Activated naive CD8-positive, alpha-beta T cell treated with anti-CD3 and anti-CD28 coated beads, Interleukin-2, amount 50 U/mL, for 24 hours (primary cell): ENCODE measurements around the gene SMPD4.
"Not testable (repeated sequence)": the region's sequence is repeated elsewhere in the genome, so short reads cannot be mapped to it uniquely, and the experiment has no call there.

Source experiments
- ATAC-seq: fragments of 150-1000 bp; cut with Tn5 transposase; one replicate; pipeline ENCODE4 v1.10.0; 2021
- DNase-seq: peaks from one replicate; pipeline ENCODE4 v3.0.0; 2021
- H3K27ac Mint-ChIP-seq: one replicate; pipeline ENCODE4 v1.8.0; 2021; ENCODE audit warnings: mild to moderate bottlenecking, mixed read lengths
- H3K27me3 Mint-ChIP-seq: one replicate; pipeline ENCODE4 v1.8.0; 2021; ENCODE audit warnings: mixed read lengths
- H3K36me3 Mint-ChIP-seq: one replicate; pipeline ENCODE4 v1.8.0; 2021; ENCODE audit warnings: low read depth, mixed read lengths
- H3K4me1 Mint-ChIP-seq: one replicate; pipeline ENCODE4 v1.8.0; 2021; ENCODE audit warnings: mixed read lengths
- H3K4me3 Mint-ChIP-seq: one replicate; pipeline ENCODE4 v1.8.0; 2021; ENCODE audit warnings: mild to moderate bottlenecking, moderate library complexity, mixed read lengths
- H3K9me3 Mint-ChIP-seq: one replicate; pipeline ENCODE4 v1.8.0; 2021; ENCODE audit warnings: mixed read lengths

Gene SMPD4

GRCh38 chr2:130181325-130181879 lies at the start of gene SMPD4:
TSS of gene SMPD4 (minus strand) at chr2:130181602. CDS start at chr2:130176592, 5,010 bp downstream.
- Mint-ChIP-seq H3K9me3 (no peaks in the 10 kb centered on the region), H3K36me3 (peaks cover 14% of the 10 kb centered on the region), H3K27me3 (no peaks in the 10 kb centered on the region), H3K27ac (peak within 1 kb of the TSS; percentile 92), H3K4me1 (peaks cover 23% of the 10 kb centered on the region), H3K4me3 (peak within 1 kb of the TSS; percentile 93)
- ATAC-seq (peak; percentile 69), DNase-seq (peak; percentile 98)

- not testable (repeated sequence) for H3K9me3 Mint-ChIP-seq, ATAC-seq, H3K4me1 Mint-ChIP-seq, H3K4me3 Mint-ChIP-seq, DNase-seq, H3K36me3 Mint-ChIP-seq, H3K27ac Mint-ChIP-seq
- H3K27me3 Mint-ChIP-seq: peaks cover 10% of the 10 kb centered on the region
Measured at GRCh38 chr2:130230907-130231306, 49.5 kb upstream of the SMPD4 start.

DNA sequence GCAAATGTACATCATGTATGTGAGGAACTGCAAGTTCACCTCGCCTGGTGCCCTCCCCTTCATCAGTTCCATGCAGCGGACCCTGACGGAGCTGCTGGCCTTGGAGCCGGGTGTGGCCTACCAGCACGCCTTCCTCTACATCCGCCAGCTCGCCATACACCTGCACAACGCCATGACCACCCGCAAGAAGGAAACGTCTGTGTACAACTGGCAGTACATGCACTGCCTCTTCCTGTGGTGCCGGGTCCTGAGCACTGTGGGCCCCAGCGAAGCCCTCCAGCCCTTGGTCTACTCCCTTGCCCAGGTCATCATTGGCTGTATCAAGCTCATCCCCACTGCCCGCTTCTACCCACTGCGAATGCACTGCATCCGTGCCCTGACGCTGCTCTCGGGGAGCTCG lies 49.0 kb upstream of the SMPD4 start:
- H3K4me3 Mint-ChIP-seq, DNase-seq, ATAC-seq, H3K4me1 Mint-ChIP-seq, H3K9me3 Mint-ChIP-seq, H3K36me3 Mint-ChIP-seq, H3K27ac Mint-ChIP-seq: not testable (repeated sequence)
- H3K27me3 Mint-ChIP-seq: peaks cover 10% of the 10 kb centered on the region

- peak; percentile 38 for ATAC-seq
- not testable (repeated sequence) for H3K4me1 Mint-ChIP-seq, H3K9me3 Mint-ChIP-seq, H3K27ac Mint-ChIP-seq, H3K36me3 Mint-ChIP-seq, H3K4me3 Mint-ChIP-seq
- H3K27me3 Mint-ChIP-seq: peaks cover 10% of the 10 kb centered on the region
- DNase-seq: peak; percentile 20
Measured at GRCh38 chr2:130229161-130229510, 47.7 kb upstream of the SMPD4 start.

- not testable (repeated sequence) for H3K4me1 Mint-ChIP-seq, H3K4me3 Mint-ChIP-seq, H3K9me3 Mint-ChIP-seq, DNase-seq, ATAC-seq, H3K27ac Mint-ChIP-seq, H3K36me3 Mint-ChIP-seq
- peaks cover 10% of the 10 kb centered on the region for H3K27me3 Mint-ChIP-seq
Measured at GRCh38 chr2:130228467-130229160, 47.2 kb upstream of the SMPD4 start.

DNA sequence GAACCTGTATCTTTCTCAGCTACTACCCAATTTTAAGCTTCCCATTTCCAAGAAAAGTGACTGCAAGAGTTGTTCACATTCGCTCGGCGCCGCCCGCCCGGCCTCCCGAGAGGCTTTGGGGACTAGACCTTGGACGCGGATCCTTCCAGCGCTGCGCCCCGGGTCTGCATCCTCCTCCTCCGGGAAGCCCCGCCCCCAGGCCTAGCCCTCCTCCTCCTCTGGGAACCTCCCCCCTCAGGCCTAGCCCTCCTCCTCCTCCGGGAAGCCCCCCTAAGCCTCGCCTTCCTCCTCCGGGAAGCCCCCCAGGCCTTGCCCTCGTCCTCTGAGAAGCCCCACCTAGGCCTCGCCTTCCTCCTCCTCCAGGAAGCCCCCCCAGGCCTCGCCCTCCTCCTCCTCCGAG lies 46.6 kb upstream of the SMPD4 start:
- not testable (repeated sequence) for DNase-seq, H3K9me3 Mint-ChIP-seq, H3K4me1 Mint-ChIP-seq, ATAC-seq, H3K4me3 Mint-ChIP-seq, H3K27ac Mint-ChIP-seq, H3K36me3 Mint-ChIP-seq
- peaks cover 10% of the 10 kb centered on the region for H3K27me3 Mint-ChIP-seq

DNA sequence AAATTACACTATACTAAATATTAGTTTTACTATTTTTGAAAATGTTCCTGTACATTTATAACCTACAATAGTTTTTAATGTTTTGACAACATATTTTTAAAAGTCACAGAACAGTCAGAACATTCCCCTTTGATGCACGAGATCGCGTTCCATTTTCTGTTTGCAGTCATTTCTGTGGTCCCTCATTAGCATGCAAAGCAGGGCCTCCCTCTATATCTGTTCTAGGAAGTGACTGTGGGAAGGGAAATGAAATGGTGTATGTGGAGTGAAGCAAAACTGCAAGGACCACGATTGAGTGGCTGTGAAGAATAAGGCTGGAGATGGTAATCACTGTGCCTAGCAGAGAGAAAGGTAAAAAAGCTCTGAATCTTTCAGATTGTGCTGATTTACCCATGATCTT lies 41.1 kb upstream of the SMPD4 start:
- not testable (repeated sequence) for H3K9me3 Mint-ChIP-seq, H3K27ac Mint-ChIP-seq, H3K4me3 Mint-ChIP-seq, H3K36me3 Mint-ChIP-seq, DNase-seq, H3K4me1 Mint-ChIP-seq
- peak; percentile 76 for ATAC-seq
- peaks cover 15% of the 10 kb centered on the region for H3K27me3 Mint-ChIP-seq

- not testable (repeated sequence) for DNase-seq, H3K4me1 Mint-ChIP-seq, ATAC-seq, H3K9me3 Mint-ChIP-seq, H3K4me3 Mint-ChIP-seq, H3K36me3 Mint-ChIP-seq, H3K27ac Mint-ChIP-seq
- peaks cover 22% of the 10 kb centered on the region for H3K27me3 Mint-ChIP-seq
Measured at GRCh38 chr2:130220505-130220904, 39.1 kb upstream of the SMPD4 start.

DNA sequence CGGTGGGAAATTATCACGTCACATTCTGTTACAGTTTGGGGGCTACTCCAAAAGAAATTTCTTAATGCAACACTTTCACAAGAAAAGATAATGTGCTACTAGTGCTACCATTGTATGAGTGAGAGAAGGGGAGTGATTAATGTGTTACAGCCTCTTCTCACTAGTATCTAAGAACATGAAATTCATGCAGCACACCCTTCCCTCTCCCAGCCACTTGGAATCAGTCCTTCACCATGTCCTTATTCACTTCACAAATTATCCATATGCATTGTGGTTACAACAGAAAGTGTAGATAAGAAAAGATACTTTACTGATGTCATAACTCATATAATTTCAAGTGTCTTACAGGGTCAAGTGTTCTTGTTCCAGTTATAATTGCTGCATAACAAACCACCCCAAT lies 37.7 kb upstream of the SMPD4 start:
- not testable (repeated sequence) for H3K4me1 Mint-ChIP-seq, H3K4me3 Mint-ChIP-seq, H3K36me3 Mint-ChIP-seq, ATAC-seq, H3K9me3 Mint-ChIP-seq, DNase-seq, H3K27ac Mint-ChIP-seq
- H3K27me3 Mint-ChIP-seq: peaks cover 29% of the 10 kb centered on the region

DNA sequence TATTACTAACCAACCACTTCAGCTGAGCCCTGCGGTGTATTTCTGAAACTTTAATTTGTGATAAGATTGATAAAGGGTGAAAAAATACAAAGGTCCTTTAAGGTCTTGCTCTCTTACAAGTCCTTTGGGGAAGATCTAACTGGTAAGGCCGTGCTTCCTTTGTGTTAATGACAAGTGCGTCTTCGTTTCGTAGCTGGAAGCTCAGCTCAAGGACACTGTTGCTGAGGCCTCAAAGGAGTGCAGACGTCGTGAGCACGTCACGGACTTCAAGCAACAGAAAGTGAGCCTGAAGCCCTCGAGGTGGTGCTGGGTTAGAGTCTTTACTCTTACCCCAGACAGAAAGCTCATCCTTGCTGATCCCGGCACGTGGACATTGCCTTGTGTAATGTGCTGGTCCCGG lies 25.6 kb upstream of the SMPD4 start:
- not testable (repeated sequence) for H3K9me3 Mint-ChIP-seq, H3K4me3 Mint-ChIP-seq, H3K4me1 Mint-ChIP-seq, H3K36me3 Mint-ChIP-seq, H3K27ac Mint-ChIP-seq, ATAC-seq, H3K27me3 Mint-ChIP-seq, DNase-seq

GRCh38 chr2:130203150-130203549 lies 21.7 kb upstream of the SMPD4 start:
- not testable (repeated sequence) for H3K9me3 Mint-ChIP-seq, DNase-seq, H3K4me1 Mint-ChIP-seq, H3K27me3 Mint-ChIP-seq, ATAC-seq, H3K27ac Mint-ChIP-seq, H3K36me3 Mint-ChIP-seq, H3K4me3 Mint-ChIP-seq

DNA sequence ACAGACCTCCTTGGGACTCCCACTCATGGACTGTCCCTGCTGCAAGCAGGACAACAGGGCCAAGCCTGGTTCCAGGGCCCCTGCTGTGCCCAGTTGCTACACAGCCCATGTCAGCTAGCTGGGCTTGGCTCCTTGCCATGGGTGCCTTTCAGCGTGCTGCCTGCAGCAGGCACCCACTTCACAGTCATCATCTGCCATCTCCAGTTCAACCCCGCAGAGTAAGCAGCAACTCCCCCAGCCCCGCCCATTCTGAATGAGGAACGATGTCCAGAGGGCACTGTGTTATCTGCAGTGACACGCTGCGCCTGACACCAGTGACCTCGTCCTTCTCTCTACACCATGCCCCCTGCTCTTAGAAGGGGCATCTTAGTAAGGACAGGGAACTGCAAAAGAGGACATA lies 21.1 kb upstream of the SMPD4 start:
- H3K4me3 Mint-ChIP-seq, H3K27ac Mint-ChIP-seq, H3K4me1 Mint-ChIP-seq, H3K9me3 Mint-ChIP-seq, DNase-seq, H3K27me3 Mint-ChIP-seq, H3K36me3 Mint-ChIP-seq: not testable (repeated sequence)
- ATAC-seq: peak; percentile 33

- no peak for DNase-seq
Measured at GRCh38 chr2:130198343-130198742, 16.9 kb upstream of the SMPD4 start, which contains the start of gene TUBA3E. TSS of gene TUBA3E (minus strand) at chr2:130198439. CDS start at chr2:130198360, 79 bp downstream.

DNA sequence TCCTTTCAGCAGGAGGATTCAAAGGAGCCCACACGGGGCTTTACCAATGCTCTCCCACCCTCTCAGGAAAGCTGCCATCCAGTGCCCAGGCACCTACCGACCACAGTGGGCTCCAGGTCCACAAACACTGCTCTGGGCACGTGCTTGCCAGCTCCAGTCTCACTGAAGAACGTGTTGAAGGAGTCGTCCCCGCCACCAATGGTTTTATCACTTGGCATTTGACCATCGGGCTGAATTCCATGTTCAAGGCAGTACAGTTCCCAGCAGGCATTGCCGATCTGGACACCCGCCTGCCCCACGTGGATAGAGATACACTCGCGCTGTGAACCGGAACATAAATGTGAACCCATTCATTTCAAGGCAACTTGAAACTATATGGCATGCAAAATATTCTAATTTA lies 14.7 kb upstream of the SMPD4 start:
- H3K27ac Mint-ChIP-seq, H3K36me3 Mint-ChIP-seq, H3K9me3 Mint-ChIP-seq, H3K27me3 Mint-ChIP-seq, ATAC-seq, DNase-seq, H3K4me3 Mint-ChIP-seq, H3K4me1 Mint-ChIP-seq: not testable (repeated sequence)

More at GRCh38 chr2:130198343-130198742, 16.9 kb upstream of the SMPD4 start, which contains the start of gene TUBA3E:
- Mint-ChIP-seq H3K36me3 (no peaks in the 10 kb centered on the region), H3K27ac (no peak within 1 kb of the TSS), H3K4me1 (no peaks in the 10 kb centered on the region), H3K27me3 (no peaks in the 10 kb centered on the region), H3K9me3 (no peaks in the 10 kb centered on the region), H3K4me3 (no peak within 1 kb of the TSS)
- ATAC-seq: no peak

- not testable (repeated sequence) for H3K36me3 Mint-ChIP-seq, H3K27ac Mint-ChIP-seq, H3K27me3 Mint-ChIP-seq, H3K9me3 Mint-ChIP-seq, H3K4me3 Mint-ChIP-seq, DNase-seq, H3K4me1 Mint-ChIP-seq
- peak; percentile 44 for ATAC-seq
Measured at GRCh38 chr2:130195089-130195635, 13.8 kb upstream of the SMPD4 start.
